Measurements from ENCODE around the gene CCDC136.

The CCDC136 gene

GRCh38 chr7:128757203-128757602 is 34.6 kb upstream of the CCDC136 start:
- H3K4me1 ChIP-seq (ENCODE audit: control insufficient read depth, low read length): no peaks in the 10 kb centered on the region
- no peak overlapping the region for H3K4me2 ChIP-seq (ENCODE audit: low read length)
- H3K79me2 ChIP-seq (ENCODE audit: control insufficient read depth, low read length): peaks cover 22% of the 10 kb centered on the region
- no peaks in the 10 kb centered on the region for H3K9me2 ChIP-seq (replicated peaks; ENCODE audit: control insufficient read depth, low read length)
- no peak for TF ChIP-seq EZH2phosphoT487 (IDR thresholded peaks at IDR 0.05; ENCODE audit: borderline replicate concordance, low read length)
- TF ChIP-seq CTCF (IDR thresholded peaks at IDR 0.05; ENCODE audit: low read depth, low read length, poor library complexity, severe bottlenecking): no peak
- H3K27ac ChIP-seq (ENCODE audit: low read depth, low read length): no peak overlapping the region
- 0 out of 2 replicates have a peak, but pooled peaks cover 5% of the 10 kb centered on the region for H3F3A ChIP-seq (ENCODE audit: control insufficient read depth, insufficient read depth)
- no peaks in the 10 kb centered on the region for H3K9me3 ChIP-seq (ENCODE audit: control insufficient read depth, insufficient read depth, low read length)
- H3K4me3 ChIP-seq (ENCODE audit: low read length): no peak overlapping the region
- no peaks in the 10 kb centered on the region for H3K27me3 ChIP-seq (ENCODE audit: control insufficient read depth, low read length)
- no peaks in the 10 kb centered on the region for H4K20me1 ChIP-seq (ENCODE audit: control insufficient read depth, insufficient read depth, low read depth, low read length)
- peaks cover 88% of the 10 kb centered on the region for H3K36me3 ChIP-seq (ENCODE audit: control insufficient read depth, low read length)

GRCh38 chr7:128758553-128758952 is 33.2 kb upstream of the CCDC136 start:
- no peak overlapping the region for H3K4me2 ChIP-seq (ENCODE audit: low read length)
- H3K4me3 ChIP-seq (ENCODE audit: low read length): no peak overlapping the region
- H3K9me2 ChIP-seq (replicated peaks; ENCODE audit: control insufficient read depth, low read length): no peaks in the 10 kb centered on the region
- TF ChIP-seq EZH2phosphoT487 (IDR thresholded peaks at IDR 0.05; ENCODE audit: borderline replicate concordance, low read length) (no peak), CTCF (IDR thresholded peaks at IDR 0.05; ENCODE audit: low read depth, low read length, poor library complexity, severe bottlenecking) (no peak)
- H3K36me3 ChIP-seq (ENCODE audit: control insufficient read depth, low read length): peaks cover 85% of the 10 kb centered on the region
- no peaks in the 10 kb centered on the region for H4K20me1 ChIP-seq (ENCODE audit: control insufficient read depth, insufficient read depth, low read depth, low read length)
- no peak overlapping the region for H3K27ac ChIP-seq (ENCODE audit: low read depth, low read length)
- H3K79me2 ChIP-seq (ENCODE audit: control insufficient read depth, low read length): peaks cover 17% of the 10 kb centered on the region
- no peaks in the 10 kb centered on the region for H3K27me3 ChIP-seq (ENCODE audit: control insufficient read depth, low read length)
- no peaks in the 10 kb centered on the region for H3K9me3 ChIP-seq (ENCODE audit: control insufficient read depth, insufficient read depth, low read length)
- H3F3A ChIP-seq (ENCODE audit: control insufficient read depth, insufficient read depth): 0 out of 2 replicates have a peak, but pooled peaks cover 5% of the 10 kb centered on the region
- no peaks in the 10 kb centered on the region for H3K4me1 ChIP-seq (ENCODE audit: control insufficient read depth, low read length)

- no peak for TF ChIP-seq EZH2phosphoT487 (IDR thresholded peaks at IDR 0.05; ENCODE audit: borderline replicate concordance, low read length)
- no peak for TF ChIP-seq CTCF (IDR thresholded peaks at IDR 0.05; ENCODE audit: low read depth, low read length, poor library complexity, severe bottlenecking)
- 0 out of 2 replicates have a peak, but pooled peaks cover 5% of the 10 kb centered on the region for H3F3A ChIP-seq (ENCODE audit: control insufficient read depth, insufficient read depth)
- H3K36me3 ChIP-seq (ENCODE audit: control insufficient read depth, low read length): peaks cover 85% of the 10 kb centered on the region
Observed at GRCh38 chr7:128759242-128759641, 32.5 kb upstream of the CCDC136 start.

More at GRCh38 chr7:128759242-128759641, 32.5 kb upstream of the CCDC136 start:
- Histone ChIP-seq H3K4me2 (ENCODE audit: low read length) (no peak overlapping the region), H3K4me3 (ENCODE audit: low read length) (no peak overlapping the region), H3K9me3 (ENCODE audit: control insufficient read depth, insufficient read depth, low read length) (no peaks in the 10 kb centered on the region), H3K4me1 (ENCODE audit: control insufficient read depth, low read length) (no peaks in the 10 kb centered on the region), H4K20me1 (ENCODE audit: control insufficient read depth, insufficient read depth, low read depth, low read length) (no peaks in the 10 kb centered on the region), H3K27ac (ENCODE audit: low read depth, low read length) (no peak overlapping the region), H3K9me2 (replicated peaks; ENCODE audit: control insufficient read depth, low read length) (no peaks in the 10 kb centered on the region), H3K27me3 (ENCODE audit: control insufficient read depth, low read length) (no peaks in the 10 kb centered on the region), H3K79me2 (ENCODE audit: control insufficient read depth, low read length) (peaks cover 12% of the 10 kb centered on the region)
